ENCODE data around the gene RTCB.
"Not testable (repeated sequence)": the region's sequence is repeated elsewhere in the genome, so short reads cannot be mapped to it uniquely, and the experiment has no call there.

The RTCB gene

GRCh38 chr22:32351875-32352274, 60.2 kb downstream of the RTCB start:
- H3K4me3 Mint-ChIP-seq; H3K9me3 Mint-ChIP-seq; ATAC-seq (replicated peaks; ENCODE audit: extremely low read depth, poor library complexity, severe bottlenecking); H3K27me3 Mint-ChIP-seq; H3K4me1 Mint-ChIP-seq; H3K36me3 Mint-ChIP-seq (ENCODE audit: insufficient read depth); H3K27ac Mint-ChIP-seq (ENCODE audit: low read depth); DNase-seq (ENCODE audit: low spot score in 2 of 2): not testable (repeated sequence)

DNA sequence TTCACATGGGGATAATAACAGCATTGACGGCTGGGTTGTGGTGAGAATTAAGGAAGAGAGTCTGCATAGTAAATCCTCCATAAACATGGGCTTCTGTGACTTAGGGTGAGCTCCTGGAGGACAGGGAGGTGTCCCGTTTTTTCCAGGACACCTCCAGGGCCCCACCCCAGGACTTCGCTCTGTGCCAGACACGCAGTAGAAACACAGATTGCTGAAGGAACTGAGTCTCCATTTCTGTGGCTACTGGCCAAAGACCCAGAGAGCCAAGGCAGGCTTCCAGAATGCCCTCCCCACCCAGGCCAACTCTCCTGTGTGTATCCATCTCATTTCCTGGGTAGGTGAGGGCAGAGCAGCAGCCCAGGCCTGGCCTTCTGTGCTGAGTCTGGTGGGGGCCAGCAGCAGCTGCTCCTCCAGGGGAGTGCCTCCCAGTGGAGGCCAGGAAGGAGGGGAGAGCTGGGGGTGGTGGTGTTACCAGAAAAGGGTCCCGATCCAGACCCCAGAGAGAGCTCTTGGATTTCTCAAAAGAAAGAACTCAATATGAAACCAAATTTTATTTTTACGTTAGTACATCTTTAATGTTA, 63.9 kb downstream of the RTCB start:
- Mint-ChIP-seq H3K9me3 (no peaks in the 10 kb centered on the region), H3K27me3 (peaks cover 10% of the 10 kb centered on the region), H3K36me3 (ENCODE audit: insufficient read depth) (no peaks in the 10 kb centered on the region), H3K27ac (ENCODE audit: low read depth) (no peak overlapping the region), H3K4me3 (no peak overlapping the region), H3K4me1 (no peaks in the 10 kb centered on the region)
- no peak for ATAC-seq (replicated peaks; ENCODE audit: extremely low read depth, poor library complexity, severe bottlenecking)
- no peak for DNase-seq (ENCODE audit: low spot score in 2 of 2)

GRCh38 chr22:32343941-32344340, 68.1 kb downstream of the RTCB start:
- ATAC-seq (replicated peaks; ENCODE audit: extremely low read depth, poor library complexity, severe bottlenecking) = no peak
- no peaks in the 10 kb centered on the region for H3K36me3 Mint-ChIP-seq (ENCODE audit: insufficient read depth)
- DNase-seq (ENCODE audit: low spot score in 2 of 2) = no peak
- H3K4me1 Mint-ChIP-seq = no peaks in the 10 kb centered on the region
- H3K4me3 Mint-ChIP-seq = no peak overlapping the region
- peaks cover 44% of the 10 kb centered on the region for H3K27me3 Mint-ChIP-seq
- no peak overlapping the region for H3K27ac Mint-ChIP-seq (ENCODE audit: low read depth)
- H3K9me3 Mint-ChIP-seq = no peaks in the 10 kb centered on the region

DNA sequence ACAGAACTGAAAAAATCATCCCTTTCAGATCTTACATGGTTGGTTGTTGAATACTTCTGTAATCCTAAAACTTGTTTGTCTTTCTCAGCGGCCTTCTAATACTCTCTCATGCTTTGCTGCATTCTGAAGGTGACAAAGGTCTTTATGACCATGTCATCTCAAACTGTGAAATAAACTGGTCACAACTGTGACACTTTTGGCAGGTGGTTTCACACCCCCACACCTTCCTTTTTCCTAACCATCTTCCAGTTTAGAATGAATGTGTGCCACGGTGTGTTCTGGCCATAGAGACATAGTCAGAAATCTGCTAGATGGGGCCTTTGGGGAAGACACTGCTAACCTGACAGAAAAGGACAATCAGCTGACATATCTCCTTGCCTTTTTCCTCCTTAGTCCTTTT, 69.1 kb downstream of the RTCB start:
- no peak for DNase-seq (ENCODE audit: low spot score in 2 of 2)
- no peaks in the 10 kb centered on the region for H3K36me3 Mint-ChIP-seq (ENCODE audit: insufficient read depth)
- H3K4me3 Mint-ChIP-seq = no peak overlapping the region
- no peaks in the 10 kb centered on the region for H3K4me1 Mint-ChIP-seq
- H3K9me3 Mint-ChIP-seq = no peaks in the 10 kb centered on the region
- H3K27ac Mint-ChIP-seq (ENCODE audit: low read depth) = no peak overlapping the region
- no peak for ATAC-seq (replicated peaks; ENCODE audit: extremely low read depth, poor library complexity, severe bottlenecking)
- peaks cover 54% of the 10 kb centered on the region for H3K27me3 Mint-ChIP-seq

DNA sequence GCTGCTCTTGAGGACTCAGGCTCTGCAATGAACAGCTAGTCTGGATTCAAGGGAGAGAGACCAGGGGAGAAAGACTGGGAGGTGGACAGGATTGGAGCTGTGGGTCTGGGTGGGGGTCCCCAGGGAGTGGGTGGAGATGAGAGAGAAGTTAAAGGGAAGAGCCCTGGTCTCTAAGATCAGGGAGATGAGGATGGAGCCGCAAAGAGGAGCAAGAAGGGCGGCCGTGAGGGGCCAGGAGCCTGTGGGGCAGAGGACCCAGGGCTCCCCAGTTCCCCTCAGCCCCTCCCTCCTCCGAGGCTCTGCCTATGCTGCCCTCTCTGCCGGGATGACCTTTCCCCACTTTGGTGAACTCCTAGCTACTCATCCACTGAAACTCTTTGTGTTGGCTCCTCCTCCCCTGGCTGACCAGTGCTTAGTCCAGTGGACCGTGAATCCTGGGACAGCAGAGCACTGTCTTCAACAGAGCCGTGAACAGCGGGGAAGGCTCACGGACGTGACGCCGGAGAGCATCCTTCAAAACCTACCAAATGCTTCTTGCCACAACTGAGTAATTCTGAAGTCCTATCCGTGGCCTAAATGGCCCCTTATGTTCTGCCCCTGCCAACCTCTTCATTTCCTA, 70.8 kb downstream of the RTCB start:
- Mint-ChIP-seq H3K27me3 (peaks cover 59% of the 10 kb centered on the region), H3K9me3 (no peaks in the 10 kb centered on the region), H3K4me1 (no peaks in the 10 kb centered on the region), H3K36me3 (ENCODE audit: insufficient read depth) (no peaks in the 10 kb centered on the region), H3K27ac (ENCODE audit: low read depth) (no peak overlapping the region), H3K4me3 (no peak overlapping the region)
- peak in 1 of 2 donors; percentile 3 for DNase-seq (ENCODE audit: low spot score in 2 of 2)
- no peak for ATAC-seq (replicated peaks; ENCODE audit: extremely low read depth, poor library complexity, severe bottlenecking)

DNA sequence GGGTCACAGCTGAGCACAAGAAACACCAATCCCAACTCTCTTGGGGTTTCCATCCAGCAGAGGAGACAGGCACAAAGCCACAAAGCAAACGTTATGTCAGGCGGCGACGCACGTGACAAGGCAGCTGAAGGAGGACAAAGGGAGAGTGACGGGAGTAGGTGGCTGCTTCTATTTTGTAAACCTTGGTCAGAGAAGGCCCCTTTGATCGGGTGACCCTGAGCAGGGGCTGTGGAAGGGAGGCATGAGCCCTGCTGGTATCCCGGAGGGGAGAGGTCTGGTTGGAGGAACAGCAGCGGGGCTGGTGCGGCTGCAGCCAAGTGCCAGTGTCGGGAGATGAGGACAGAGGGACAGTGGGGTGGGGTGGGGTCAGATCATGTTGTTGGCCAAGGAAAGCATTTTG, 71.6 kb downstream of the RTCB start:
- H3K36me3 Mint-ChIP-seq (ENCODE audit: insufficient read depth) = no peaks in the 10 kb centered on the region
- peaks cover 59% of the 10 kb centered on the region for H3K27me3 Mint-ChIP-seq
- ATAC-seq (replicated peaks; ENCODE audit: extremely low read depth, poor library complexity, severe bottlenecking) (no peak), DNase-seq (ENCODE audit: low spot score in 2 of 2) (peak in 1 of 2 donors; percentile 8)
- no peaks in the 10 kb centered on the region for H3K9me3 Mint-ChIP-seq
- H3K4me1 Mint-ChIP-seq = no peaks in the 10 kb centered on the region
- no peak overlapping the region for H3K4me3 Mint-ChIP-seq
- H3K27ac Mint-ChIP-seq (ENCODE audit: low read depth) = no peak overlapping the region

- H3K27me3 Mint-ChIP-seq = peaks cover 60% of the 10 kb centered on the region
These were observed 72.6 kb downstream of the RTCB start for GRCh38 chr22:32339190-32340012.

DNA sequence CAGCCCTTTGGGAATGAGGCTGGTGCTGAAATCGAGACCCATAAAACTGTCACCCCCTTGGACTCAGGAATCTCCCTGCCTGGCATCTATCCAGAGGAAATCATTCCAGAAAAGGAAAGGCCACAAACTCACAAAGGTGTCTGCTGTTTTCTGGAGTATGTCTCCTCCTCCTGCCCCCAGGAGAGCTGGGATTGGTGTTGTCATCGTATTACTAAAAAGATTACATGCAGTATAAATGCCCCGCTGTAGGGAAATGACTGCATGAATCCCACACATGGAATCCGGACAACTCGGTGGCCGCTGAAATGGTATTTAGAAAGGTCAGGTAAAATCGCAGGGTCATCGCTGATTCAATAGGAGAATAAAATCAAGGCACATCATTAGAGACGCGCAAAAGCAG, 73.3 kb downstream of the RTCB start:
- H3K36me3 Mint-ChIP-seq (ENCODE audit: insufficient read depth) = no peaks in the 10 kb centered on the region

More at GRCh38 chr22:32339190-32340012, 72.6 kb downstream of the RTCB start:
- H3K4me1 Mint-ChIP-seq = no peaks in the 10 kb centered on the region
- H3K36me3 Mint-ChIP-seq (ENCODE audit: insufficient read depth) = no peaks in the 10 kb centered on the region
- no peak overlapping the region for H3K27ac Mint-ChIP-seq (ENCODE audit: low read depth)
- no peak overlapping the region for H3K4me3 Mint-ChIP-seq
- peak in 1 of 2 donors; percentile 6 for DNase-seq (ENCODE audit: low spot score in 2 of 2)
- no peaks in the 10 kb centered on the region for H3K9me3 Mint-ChIP-seq
- ATAC-seq (replicated peaks; ENCODE audit: extremely low read depth, poor library complexity, severe bottlenecking) = no peak

More for the DNA sequence above, 73.3 kb downstream of the RTCB start:
- Mint-ChIP-seq H3K9me3 (no peaks in the 10 kb centered on the region), H3K4me1 (no peaks in the 10 kb centered on the region), H3K27me3 (peaks cover 65% of the 10 kb centered on the region), H3K27ac (ENCODE audit: low read depth) (no peak overlapping the region), H3K4me3 (no peak overlapping the region)
- ATAC-seq (replicated peaks; ENCODE audit: extremely low read depth, poor library complexity, severe bottlenecking) = no peak
- no peak for DNase-seq (ENCODE audit: low spot score in 2 of 2)

Measured in central memory CD8-positive, alpha-beta T cell (primary cell).